ENCODE measurements around the gene SLC34A1.
"Not testable (repeated sequence)": the region's sequence is repeated elsewhere in the genome, so short reads cannot be mapped to it uniquely, and the experiment has no call there.

Gene SLC34A1

GRCh38 chr5:177368869-177369644, 15.2 kb upstream of the SLC34A1 start:
- no peak for DNase-seq (ENCODE audit: low read depth in 2 of 2)

GRCh38 chr5:177369645-177370440, 14.4 kb upstream of the SLC34A1 start:
- DNase-seq (ENCODE audit: low read depth in 2 of 2): no peak

- DNase-seq (ENCODE audit: low read depth in 2 of 2): peak in 1 of 2 donors; percentile 58
These were observed 13.6 kb upstream of the SLC34A1 start for GRCh38 chr5:177370488-177371119.

- DNase-seq (ENCODE audit: low read depth in 2 of 2): no peak
These were observed 12.9 kb upstream of the SLC34A1 start for GRCh38 chr5:177371120-177372033.

- no peak for DNase-seq (ENCODE audit: low read depth in 2 of 2)
These were observed 12.0 kb upstream of the SLC34A1 start for GRCh38 chr5:177372034-177372896.

GRCh38 chr5:177372910-177373309, 11.3 kb upstream of the SLC34A1 start:
- DNase-seq (ENCODE audit: low read depth in 2 of 2): no peak

- DNase-seq (ENCODE audit: low read depth in 2 of 2): no peak
These were observed 10.4 kb upstream of the SLC34A1 start for GRCh38 chr5:177373806-177374205.

- DNase-seq (ENCODE audit: low read depth in 2 of 2): no peak
These were observed 10.0 kb upstream of the SLC34A1 start for GRCh38 chr5:177374211-177374610.

GRCh38 chr5:177375516-177375915, 8.7 kb upstream of the SLC34A1 start:
- DNase-seq (ENCODE audit: low read depth in 2 of 2): not testable (repeated sequence)

- DNase-seq (ENCODE audit: low read depth in 2 of 2): no peak
These were observed 8.1 kb upstream of the SLC34A1 start for GRCh38 chr5:177376107-177376506.

GRCh38 chr5:177377851-177378776, 6.1 kb upstream of the SLC34A1 start:
- DNase-seq (ENCODE audit: low read depth in 2 of 2): no peak

- DNase-seq (ENCODE audit: low read depth in 2 of 2): no peak
These were observed 5.0 kb upstream of the SLC34A1 start for GRCh38 chr5:177378884-177379883.

- no peak for DNase-seq (ENCODE audit: low read depth in 2 of 2)
These were observed 3.5 kb upstream of the SLC34A1 start for GRCh38 chr5:177380805-177381126.

GRCh38 chr5:177382423-177383029, 1.7 kb upstream of the SLC34A1 start:
- no peak for DNase-seq (ENCODE audit: low read depth in 2 of 2)

- no peak for DNase-seq (ENCODE audit: low read depth in 2 of 2)
These were observed 1.1 kb upstream of the SLC34A1 start for GRCh38 chr5:177383181-177383580.

GRCh38 chr5:177385720-177386119, 1.5 kb downstream of the SLC34A1 start:
- DNase-seq (ENCODE audit: low read depth in 2 of 2): no peak

GRCh38 chr5:177386542-177386941, 2.3 kb downstream of the SLC34A1 start:
- no peak for DNase-seq (ENCODE audit: low read depth in 2 of 2)

GRCh38 chr5:177387405-177387804, 3.2 kb downstream of the SLC34A1 start:
- DNase-seq (ENCODE audit: low read depth in 2 of 2): no peak

All from stimulated activated CD4-positive, alpha-beta T cell treated with anti-CD3 and anti-CD28 coated beads, Interleukin-4, amount 100 ng/mL, for 48 hours (primary cell).